ENCODE measurements around the gene G3BP2. TPM values are rescaled to one million over a fixed set of nuclear protein-coding genes. Genes with fewer than 3 reads are reported as not detected.

Gene G3BP2
- total and polyA plus RNA-seq, 2 of the 8 experiments (the other 6 are each of a cell fraction or from before 2014, with no cell fraction given) = 83.7 to 378 TPM

GRCh38 chr4:75698162-75698962, 25.2 kb upstream of the G3BP2 start:
- CTCF ChIA-PET (ENCODE audit: partially characterized antibody) = interaction anchor here (0.6 to 1.9 kb wide), 7 partner anchors 11 to 1494 kb away, joined by 3 to 5 read pairs (median 3); no protein-coding TSS in a partner anchor
- no peak overlapping the region for H3K9ac ChIP-seq (replicated peaks in 1 of 4; ENCODE audit: extremely low read depth in 1 of 4, low read depth in 3 of 4, low read length in 3 of 4)
- H3K4ac ChIP-seq (replicated peaks; ENCODE audit: insufficient read length, low read depth, low read length) = no peak overlapping the region
- no peak overlapping the region for H2AFZ ChIP-seq (ENCODE audit: low read length)
- no peak overlapping the region for H2BK120ac ChIP-seq (replicated peaks; ENCODE audit: low read depth, low read length)
- H3K14ac ChIP-seq (ENCODE audit: insufficient read length) = no peak overlapping the region
- H3K36me3 ChIP-seq (ENCODE audit: control insufficient read depth in 2 of 4, insufficient read depth in 4 of 4, low read length in 3 of 4) = peaks cover 0 to 18% (median 5%) of the 10 kb centered on the region in 4 experiments; a peak in 4 of 8 replicates
- H4K8ac ChIP-seq (ENCODE audit: extremely low read depth, insufficient read depth, low read length) = no peak overlapping the region
- H4K91ac ChIP-seq (replicated peaks; ENCODE audit: insufficient read length, low read length) = no peak overlapping the region
- no peaks in the 10 kb centered on the region for H3K27me3 ChIP-seq (replicated peaks in 1 of 4; ENCODE audit: control insufficient read depth in 3 of 4, extremely low read depth in 1 of 4, insufficient read depth in 3 of 4, low read length in 3 of 4)
- H3K23ac ChIP-seq (ENCODE audit: insufficient read length) = no peak overlapping the region
- H3K4me3 ChIP-seq (ENCODE audit: extremely low read depth in 1 of 4, insufficient read depth in 2 of 4, low read depth in 3 of 4, low read length in 4 of 4) = no peak overlapping the region
- no peak overlapping the region; the same call in 1 of the 2 replicates for H2AK5ac ChIP-seq (ENCODE audit: low read depth, low read length)
- POLR2A ChIA-PET (ENCODE audit: partially characterized antibody) = interaction anchor here (1.0 to 2.4 kb wide), 4 partner anchors 25 to 70 kb away, joined by 3 to 11 read pairs (median 3); partner anchors contain the start of genes G3BP2 and USO1
- H3K79me1 ChIP-seq (ENCODE audit: low read depth, low read length) = no peaks in the 10 kb centered on the region; the same call in 1 of the 2 replicates
- H3K56ac ChIP-seq (replicated peaks; ENCODE audit: insufficient read length, low read depth, low read length) = no peak overlapping the region
- WGBS, 2 experiments (ENCODE audit: extremely low coverage in 1 of 2, insufficient coverage in 1 of 2, insufficient read length in 1 of 2, insufficient replicate concordance in 2 of 2, low coverage in 1 of 2, low lambda C conversion rate in 2 of 2, missing lambda C conversion rate in 1 of 2) = 77% methylated on average over 6 of the region's 6 CpGs; no CpG with 5 or more reads in 1 of the 2 experiments
- no peaks in the 10 kb centered on the region for H4K20me1 ChIP-seq (replicated peaks in 1 of 2; ENCODE audit: control insufficient read depth in 1 of 2, insufficient read depth in 2 of 2, low read length in 2 of 2)
- 0 out of 2 replicates have a peak, but pooled peaks cover 2% of the 10 kb centered on the region for H3K23me2 ChIP-seq (ENCODE audit: low read depth, low read length)
- H2BK20ac ChIP-seq (ENCODE audit: low read length) = no peak overlapping the region
- peak overlapping the region; percentile 97; the same call in 1 of the 2 replicates for H2BK15ac ChIP-seq (ENCODE audit: low read length)
- peak overlapping the region; percentile 48; the same call in 1 of the 2 replicates for H3K18ac ChIP-seq (ENCODE audit: extremely low read depth, low read length)
- peak overlapping the region; percentile 48; the same call in 1 of the 2 replicates for H2BK5ac ChIP-seq (ENCODE audit: low read depth, low read length)
- DNase-seq (ENCODE audit: low read depth in 1 of 2, low spot score in 2 of 2) (no peak), FAIRE-seq (peak; percentile 13)
- H3K9me3 ChIP-seq (ENCODE audit: insufficient read depth in 2 of 2, low read depth in 1 of 2, low read length in 1 of 2) = no peaks in the 10 kb centered on the region
- peak overlapping the region; percentile 2; the same call in 1 of the 2 replicates for H2BK12ac ChIP-seq (ENCODE audit: low read depth, low read length)
- H3K79me2 ChIP-seq (ENCODE audit: control insufficient read depth in 1 of 2, insufficient read depth in 2 of 2, low read length in 2 of 2) = peaks cover 4 to 87% of the 10 kb centered on the region in 2 experiments
- peaks cover 7 to 13% (median 10%) of the 10 kb centered on the region in 4 experiments; a peak in 6 of 7 replicates for H3K4me1 ChIP-seq (replicated peaks in 1 of 4; ENCODE audit: control insufficient read depth in 3 of 4, insufficient read depth in 4 of 4, low read length in 3 of 4)
- no peak overlapping the region for H4K5ac ChIP-seq (ENCODE audit: insufficient read length, low read depth, low read length)
- H3K4me2 ChIP-seq (ENCODE audit: insufficient read depth in 1 of 2, low read depth in 2 of 2, low read length in 2 of 2) = no peak overlapping the region
- 0 out of 2 replicates have a peak overlapping the region, but pooled peaks have one; percentile 32 for H3K27ac ChIP-seq (ENCODE audit: low read depth, low read length)
- TF ChIP-seq CTBP2 (IDR thresholded peaks at IDR 0.05; ENCODE audit: borderline replicate concordance, insufficient read depth, insufficient read length, low read length) (no peak), TAF7 (optimal IDR thresholded peaks at IDR 0.05; ENCODE audit: borderline replicate concordance, low read depth, low read length) (no peak), ZNF274 (IDR thresholded peaks at IDR 0.05; ENCODE audit: borderline replicate concordance, extremely low read depth, low read length) (no peak), FOSL1 (IDR thresholded peaks at IDR 0.05; ENCODE audit: insufficient read depth, low read depth, low read length) (no peak), BCL11A (IDR thresholded peaks at IDR 0.05; ENCODE audit: low read depth in 2 of 2, low read length in 2 of 2) (no peak), HDAC2 (IDR thresholded peaks at IDR 0.05; ENCODE audit: borderline replicate concordance in 1 of 2, low read depth in 2 of 2, low read length in 2 of 2) (no peak)
- TF ChIP-seq, protein P1, sequence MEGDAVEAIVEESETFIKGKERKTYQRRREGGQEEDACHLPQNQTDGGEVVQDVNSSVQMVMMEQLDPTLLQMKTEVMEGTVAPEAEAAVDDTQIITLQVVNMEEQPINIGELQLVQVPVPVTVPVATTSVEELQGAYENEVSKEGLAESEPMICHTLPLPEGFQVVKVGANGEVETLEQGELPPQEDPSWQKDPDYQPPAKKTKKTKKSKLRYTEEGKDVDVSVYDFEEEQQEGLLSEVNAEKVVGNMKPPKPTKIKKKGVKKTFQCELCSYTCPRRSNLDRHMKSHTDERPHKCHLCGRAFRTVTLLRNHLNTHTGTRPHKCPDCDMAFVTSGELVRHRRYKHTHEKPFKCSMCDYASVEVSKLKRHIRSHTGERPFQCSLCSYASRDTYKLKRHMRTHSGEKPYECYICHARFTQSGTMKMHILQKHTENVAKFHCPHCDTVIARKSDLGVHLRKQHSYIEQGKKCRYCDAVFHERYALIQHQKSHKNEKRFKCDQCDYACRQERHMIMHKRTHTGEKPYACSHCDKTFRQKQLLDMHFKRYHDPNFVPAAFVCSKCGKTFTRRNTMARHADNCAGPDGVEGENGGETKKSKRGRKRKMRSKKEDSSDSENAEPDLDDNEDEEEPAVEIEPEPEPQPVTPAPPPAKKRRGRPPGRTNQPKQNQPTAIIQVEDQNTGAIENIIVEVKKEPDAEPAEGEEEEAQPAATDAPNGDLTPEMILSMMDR (IDR thresholded peaks at IDR 0.05; ENCODE audit: control extremely low read depth in 1 of 3, insufficient read depth in 1 of 3, low read depth in 1 of 3, low read length in 3 of 3) = peak in 1 of 3 experiments; percentile 24; a peak in 1 of 4 replicates
